H1 (cell line): ENCODE results near the gene OSCP1. TPM values are rescaled to one million over a fixed set of nuclear protein-coding genes. Genes with fewer than 3 reads are reported as not detected.

Source experiments
- HDAC2 ChIP-seq, 2 experiments: fragments of 300-600 bp in 1 of 2; sonication (generic) in 1 of 2; IDR thresholded peaks; 2 replicates each; pipeline ENCODE4 v1.6.1; 2011 to 2012; ENCODE audit warnings: low read depth in 2 of 2, low read length in 2 of 2, mild to moderate bottlenecking in 2 of 2, moderate library complexity in 2 of 2, borderline replicate concordance in 1 of 2, inconsistent platforms in 1 of 2
- NRF1 ChIP-seq: IDR thresholded peaks from 2 replicates; pipeline ENCODE4 v1.6.1; 2011; ENCODE audit warnings: mild to moderate bottlenecking, low read depth, low read length, improper control_type of control experiment
- RBBP5 ChIP-seq: IDR thresholded peaks from 2 replicates; pipeline ENCODE4 v1.7.1; 2012; ENCODE audit warnings: low read depth, mild to moderate bottlenecking, inconsistent platforms, low read length, moderate library complexity, borderline replicate concordance
- RFX5 ChIP-seq: IDR thresholded peaks from 2 replicates; pipeline ENCODE4 v1.6.1; 2011; ENCODE audit warnings: low read depth, low read length, improper control_type of control experiment, borderline replicate concordance
- TBP ChIP-seq: IDR thresholded peaks from 2 replicates; pipeline ENCODE4 v1.6.1; 2011; ENCODE audit warnings: low read depth, low read length, improper control_type of control experiment
- polyA plus RNA-seq, 7 experiments: library from polyadenylated mRNA; depleted of rRNA in 3 of 7; stranded (reverse) in 5 of 7; unstranded in 2 of 7; fragments of >200 nt in 5 of 7; fragments of 200-250 nt in 2 of 7; gene quantifications; 1 replicate in 5 of 7; 2 replicates in 1 of 7; 4 replicates in 1 of 7; pipeline versions ENCODE4 v1.2.1 to v1.2.3, GENCODE V29; 2011 to 2013; ENCODE audit warnings: missing spikeins in 2 of 7, mixed read lengths in 2 of 7
- total RNA-seq: library from RNA; stranded (reverse); fragmentation: NEBNext Ultra II Directional; extraction: Animal tissue kit (Norgen Biotek cat#: 25700); gene quantifications from 2 replicates; pipeline ENCODE4 v1.2.1, GENCODE V29; 2021
- TF ChIP-seq, protein P1 (sequence below): IDR thresholded peaks from 2 replicates; pipeline ENCODE4 v1.6.1; 2011; ENCODE audit warnings: low read length, improper control_type of control experiment

Gene OSCP1
- total and polyA plus RNA-seq, 2 of the 8 experiments (the other 6 are each of a cell fraction or from before 2014, with no cell fraction given), result 1.8 to 3.3 TPM

DNA sequence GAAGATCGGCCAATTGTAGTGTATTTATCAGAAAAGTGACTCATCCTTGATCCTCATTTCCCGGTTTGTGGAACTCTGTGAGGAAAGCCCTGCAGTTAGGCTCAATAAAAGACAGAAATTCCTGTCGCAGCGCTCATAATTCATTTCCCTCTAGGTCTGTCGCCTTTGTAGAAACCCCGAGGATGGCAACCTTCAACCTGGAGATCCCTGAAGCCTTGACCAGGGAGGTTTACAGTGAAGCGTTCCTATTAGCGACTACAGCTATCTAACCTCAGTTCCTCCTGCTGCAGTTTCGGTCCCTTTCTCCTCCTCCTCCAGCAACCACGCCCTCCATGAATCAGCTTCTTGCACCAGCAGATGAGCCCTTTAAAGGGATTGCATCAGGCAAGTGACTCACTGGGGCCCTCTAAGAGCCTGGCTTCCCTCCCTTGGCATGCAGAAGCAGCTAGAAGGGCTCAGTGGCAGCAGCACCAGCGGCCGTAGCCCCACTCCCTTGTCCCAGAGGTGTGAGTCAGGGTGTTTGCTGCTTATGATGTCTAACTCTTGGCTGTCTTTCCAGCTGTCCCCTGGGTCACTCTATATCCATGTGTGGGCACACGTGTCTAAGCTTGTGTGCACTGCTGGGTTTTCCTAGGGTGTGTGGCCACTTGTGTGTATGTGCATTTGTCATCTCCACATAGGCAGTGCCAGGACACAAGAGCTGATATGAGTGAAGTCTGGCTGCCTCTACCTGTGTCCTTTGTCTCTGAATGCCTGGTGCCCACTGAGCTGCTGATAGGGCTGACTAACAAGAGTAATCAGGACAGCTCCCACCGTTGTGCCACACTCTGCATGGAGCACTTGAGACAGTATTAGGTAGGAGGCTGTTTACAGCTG is 63.7 kb downstream of the OSCP1 start (continued):
- TF ChIP-seq, protein P1, sequence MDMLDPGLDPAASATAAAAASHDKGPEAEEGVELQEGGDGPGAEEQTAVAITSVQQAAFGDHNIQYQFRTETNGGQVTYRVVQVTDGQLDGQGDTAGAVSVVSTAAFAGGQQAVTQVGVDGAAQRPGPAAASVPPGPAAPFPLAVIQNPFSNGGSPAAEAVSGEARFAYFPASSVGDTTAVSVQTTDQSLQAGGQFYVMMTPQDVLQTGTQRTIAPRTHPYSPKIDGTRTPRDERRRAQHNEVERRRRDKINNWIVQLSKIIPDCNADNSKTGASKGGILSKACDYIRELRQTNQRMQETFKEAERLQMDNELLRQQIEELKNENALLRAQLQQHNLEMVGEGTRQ, result no peak
- TF ChIP-seq HDAC2 (IDR thresholded peaks at IDR 0.05; ENCODE audit: borderline replicate concordance in 1 of 2, low read depth in 2 of 2, low read length in 2 of 2), result no peak; a peak in 1 of 4 replicates
- no peak for TF ChIP-seq NRF1
- no peak for TF ChIP-seq RBBP5
- TF ChIP-seq RFX5, result 0 out of 2 replicates have a peak, but pooled peaks have one; percentile 25
- peak; percentile 95 for TF ChIP-seq TBP
